Adipocyte (in vitro differentiated cells): ENCODE data around the gene TNS4.

Source experiments
- DNase-seq: peaks from one replicate; pipeline ENCODE4 v3.0.0-alpha.2; 2015; ENCODE audit warnings: low read depth
- H3K27me3 ChIP-seq: replicated peaks from 2 replicates; pipeline ENCODE4 v1.7.0; 2013; ENCODE audit warnings: mild to moderate bottlenecking, low read length, moderate library complexity; ENCODE audit not compliant: control insufficient read depth, insufficient read depth
- H3K36me3 ChIP-seq: 2 replicates; pipeline ENCODE4 v1.7.0; 2013; ENCODE audit warnings: low read length, mild to moderate bottlenecking, moderate library complexity; ENCODE audit not compliant: control insufficient read depth, insufficient read depth, severe bottlenecking
- H3K4me1 ChIP-seq: 2 replicates; pipeline ENCODE4 v1.7.0; 2013; ENCODE audit warnings: mild to moderate bottlenecking, low read length, moderate library complexity; ENCODE audit not compliant: control insufficient read depth, insufficient read depth
- H3K4me3 ChIP-seq: 2 replicates; pipeline ENCODE4 v1.7.0; 2013; ENCODE audit warnings: mild to moderate bottlenecking, low read length, moderate library complexity
- H3K9ac ChIP-seq: 2 replicates; pipeline ENCODE4 v1.7.0; 2013; ENCODE audit warnings: mild to moderate bottlenecking, low read length, moderate library complexity
- H3K9me3 ChIP-seq: 2 replicates; pipeline ENCODE4 v1.7.0; 2013; ENCODE audit warnings: mild to moderate bottlenecking, low read length, moderate library complexity; ENCODE audit not compliant: control insufficient read depth

TNS4 gene

DNA sequence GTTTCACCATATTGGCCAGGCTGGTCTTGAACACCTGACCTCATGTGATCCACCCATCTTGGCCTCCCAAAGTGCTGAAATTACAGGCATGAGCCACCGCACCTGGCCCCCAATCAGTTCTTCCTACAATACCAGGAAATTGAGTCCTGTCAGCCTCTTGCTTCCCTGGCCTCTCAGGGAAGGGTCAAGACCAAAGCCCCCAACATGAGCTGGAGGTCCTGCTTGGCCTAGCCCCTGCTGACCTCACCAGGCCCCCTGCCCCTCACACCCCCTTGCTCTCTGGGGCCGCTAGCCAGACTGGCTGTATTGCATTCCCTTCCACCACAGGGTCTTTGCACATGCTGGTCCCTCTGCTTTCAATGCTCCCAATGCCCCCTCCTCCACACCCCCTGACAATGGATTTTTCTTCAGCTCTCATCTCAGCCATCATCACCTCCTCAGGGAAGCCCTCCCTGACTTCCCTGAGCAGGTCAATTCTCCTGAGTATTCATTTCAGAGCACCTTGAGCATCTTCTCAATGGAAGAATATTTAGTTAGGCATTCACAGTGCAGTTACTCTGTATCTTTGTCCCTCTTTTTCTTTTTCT is 34.0 kb downstream of the TNS4 start:
- Histone ChIP-seq H3K4me3 (no peak overlapping the region), H3K4me1 (peaks cover 14% of the 10 kb centered on the region), H3K36me3 (no peaks in the 10 kb centered on the region), H3K9ac (no peak overlapping the region), H3K27me3 (no peaks in the 10 kb centered on the region), H3K9me3 (no peaks in the 10 kb centered on the region)
- DNase-seq, result no peak

DNA sequence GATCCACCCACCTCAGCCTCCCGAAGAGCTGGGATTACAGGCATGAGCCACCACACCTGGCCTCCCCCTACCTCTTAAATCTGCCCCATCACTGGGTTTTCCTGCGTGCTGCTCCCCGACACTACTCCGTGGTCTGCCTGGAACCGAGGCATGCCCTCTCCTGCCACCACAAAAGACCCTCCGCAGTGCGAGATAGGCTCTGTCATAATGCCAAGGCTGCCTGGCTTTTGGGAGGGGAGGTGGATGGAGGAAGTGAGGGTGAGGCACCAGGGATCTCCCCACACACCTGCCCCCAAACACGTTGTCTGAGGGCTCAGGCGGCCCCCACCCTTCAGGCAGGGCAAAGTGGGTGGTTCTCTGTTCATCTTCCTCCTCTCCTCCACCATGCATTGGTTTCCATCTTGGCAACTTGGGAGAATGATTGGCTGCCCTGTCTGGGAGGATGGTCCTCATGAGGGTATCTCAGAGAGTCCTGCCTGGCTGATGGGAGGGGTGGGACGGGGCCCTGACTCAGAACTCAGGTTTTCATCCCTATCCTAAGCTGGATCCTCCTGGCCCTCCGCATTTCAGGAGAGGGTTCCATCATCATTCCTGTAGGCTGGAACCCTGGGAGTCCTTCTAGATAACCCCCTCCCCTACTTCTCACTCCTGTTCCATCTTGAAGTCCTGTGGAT is 35.0 kb downstream of the TNS4 start:
- peaks cover 22% of the 10 kb centered on the region for H3K4me1 ChIP-seq
- DNase-seq, result no peak
- no peak overlapping the region for H3K4me3 ChIP-seq
- no peaks in the 10 kb centered on the region for H3K36me3 ChIP-seq
- H3K27me3 ChIP-seq, result no peaks in the 10 kb centered on the region
- no peaks in the 10 kb centered on the region for H3K9me3 ChIP-seq
- no peak overlapping the region for H3K9ac ChIP-seq

DNA sequence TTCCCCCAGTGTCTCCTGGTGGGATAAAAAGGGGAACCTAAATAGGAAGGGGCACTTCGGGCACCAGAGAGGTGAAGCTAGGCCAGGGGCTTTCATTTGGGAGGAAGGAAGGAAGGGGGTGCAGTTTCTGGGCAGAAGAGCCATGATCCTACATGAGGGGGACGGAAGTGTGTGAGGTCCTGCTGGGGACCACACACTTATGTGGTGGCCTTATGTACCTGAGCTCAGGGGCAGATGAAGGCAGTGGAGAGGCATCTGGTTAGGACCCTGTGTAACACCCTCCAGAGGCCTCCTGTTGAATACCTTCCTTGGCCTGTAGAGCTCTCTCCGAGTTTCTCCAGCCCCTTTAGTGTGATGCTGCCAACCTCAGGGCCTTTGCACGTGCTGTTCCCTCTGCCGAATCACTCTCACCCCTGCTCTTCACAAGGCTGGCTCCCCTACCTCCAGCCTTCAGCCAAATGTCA is 37.0 kb downstream of the TNS4 start:
- H3K36me3 ChIP-seq, result no peaks in the 10 kb centered on the region
- no peaks in the 10 kb centered on the region for H3K9me3 ChIP-seq
- H3K4me3 ChIP-seq, result no peak overlapping the region
- no peak for DNase-seq
- peaks cover 36% of the 10 kb centered on the region for H3K4me1 ChIP-seq
- H3K9ac ChIP-seq, result no peak overlapping the region
- no peaks in the 10 kb centered on the region for H3K27me3 ChIP-seq

DNA sequence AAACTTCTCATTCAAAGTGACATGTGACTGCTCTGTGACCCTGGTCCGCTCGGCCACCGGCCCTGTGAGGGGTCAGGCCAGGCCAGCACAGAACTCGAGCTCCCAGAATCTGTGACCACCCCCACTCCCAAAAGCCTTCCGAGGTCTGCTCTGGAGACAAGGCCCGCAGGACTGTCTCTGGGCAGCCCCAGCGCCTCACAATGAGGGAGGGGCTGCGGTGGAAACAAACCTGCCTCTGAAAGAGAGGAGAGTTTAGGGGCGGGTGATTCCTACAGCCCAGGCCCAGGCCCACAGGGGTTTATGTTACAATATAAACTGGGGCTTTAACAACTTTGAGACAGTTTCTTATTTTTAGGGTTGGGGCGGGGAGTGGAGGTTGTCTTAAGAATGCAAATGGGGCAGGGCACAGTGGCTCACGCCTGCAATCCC is 38.3 kb downstream of the TNS4 start:
- peaks cover 48% of the 10 kb centered on the region for H3K4me1 ChIP-seq
- H3K9me3 ChIP-seq, result no peaks in the 10 kb centered on the region
- no peak for DNase-seq
- peak overlapping the region; percentile 60 for H3K9ac ChIP-seq
- H3K36me3 ChIP-seq, result peaks cover 9% of the 10 kb centered on the region
- no peaks in the 10 kb centered on the region for H3K27me3 ChIP-seq
- no peak overlapping the region for H3K4me3 ChIP-seq

DNA sequence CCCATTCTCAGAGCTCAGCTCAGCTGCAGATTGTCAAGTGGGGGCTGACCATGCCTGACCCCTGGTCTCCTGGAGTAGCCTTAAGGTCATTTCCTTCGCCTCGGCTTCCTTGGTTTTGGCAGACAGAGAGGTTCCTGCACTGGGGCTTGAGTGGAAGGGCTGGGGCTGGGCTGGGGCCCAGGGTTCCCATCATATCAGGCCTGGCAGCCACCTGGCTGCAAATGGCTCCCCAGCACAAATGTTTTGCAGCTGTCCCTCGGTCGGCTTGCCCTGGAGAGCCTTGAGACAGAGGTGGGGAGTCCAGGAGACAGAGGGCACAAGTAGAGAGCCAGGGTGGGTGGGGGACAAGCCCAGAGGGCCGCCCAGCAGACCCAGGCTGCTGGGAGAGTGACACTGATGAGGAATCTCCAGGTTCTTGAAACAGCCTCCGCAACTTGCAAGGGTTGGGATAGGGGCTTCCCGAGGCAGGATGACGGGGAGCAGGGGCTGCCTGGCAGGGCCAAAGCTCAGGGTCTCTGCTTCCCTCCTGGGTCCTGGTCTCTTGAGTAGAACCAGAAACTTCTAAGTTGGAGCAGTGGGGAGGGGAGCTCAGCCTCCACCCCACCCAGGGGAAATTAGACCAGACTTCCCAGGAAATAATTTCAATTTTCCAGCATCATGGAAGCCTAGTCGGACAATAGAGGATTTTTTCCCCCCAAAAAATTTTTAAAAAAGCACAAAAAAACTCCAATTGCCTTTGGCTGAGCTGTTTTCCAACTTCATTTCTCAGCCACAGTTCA is 38.9 kb downstream of the TNS4 start:
- Histone ChIP-seq H3K27me3 (no peaks in the 10 kb centered on the region), H3K9ac (peak overlapping the region; percentile 60), H3K36me3 (peaks cover 14% of the 10 kb centered on the region), H3K4me3 (no peak overlapping the region), H3K9me3 (no peaks in the 10 kb centered on the region), H3K4me1 (peaks cover 55% of the 10 kb centered on the region)
- no peak for DNase-seq

DNA sequence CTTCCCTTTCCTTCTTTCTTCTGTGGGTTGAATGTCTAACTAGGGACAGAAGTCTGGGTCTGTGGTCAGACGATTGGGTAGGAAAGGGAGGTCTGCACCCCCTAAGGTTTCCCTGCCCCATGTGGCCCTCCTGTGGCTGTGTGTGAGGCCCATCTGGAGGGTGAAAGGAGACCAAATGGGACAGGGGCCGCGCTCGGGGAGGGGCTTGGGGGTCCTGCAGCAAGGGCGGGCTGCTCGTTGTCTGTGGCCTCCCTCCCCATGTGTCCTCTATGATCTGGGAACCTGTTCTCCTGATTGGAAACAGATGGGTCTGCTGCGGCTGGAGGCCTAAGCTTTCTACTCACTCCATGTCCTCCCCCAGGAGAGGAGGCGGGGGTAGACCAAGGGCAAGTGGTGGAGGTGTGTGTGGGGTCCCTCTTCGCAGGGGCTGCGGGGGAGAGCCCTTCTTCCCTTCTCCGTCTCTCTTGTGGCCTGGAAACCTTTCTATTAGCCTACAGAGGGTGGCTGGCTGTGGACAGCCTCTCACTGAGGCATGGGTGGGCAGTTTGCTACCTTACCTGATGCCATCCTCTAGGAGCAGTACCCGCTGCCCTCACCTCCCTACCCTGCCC is 39.6 kb downstream of the TNS4 start:
- H3K4me1 ChIP-seq, result peaks cover 61% of the 10 kb centered on the region
- peak overlapping the region; percentile 60 for H3K9ac ChIP-seq
- H3K4me3 ChIP-seq, result no peak overlapping the region
- H3K9me3 ChIP-seq, result no peaks in the 10 kb centered on the region
- H3K27me3 ChIP-seq, result no peaks in the 10 kb centered on the region
- DNase-seq, result peak; percentile 70
- peaks cover 21% of the 10 kb centered on the region for H3K36me3 ChIP-seq

DNA sequence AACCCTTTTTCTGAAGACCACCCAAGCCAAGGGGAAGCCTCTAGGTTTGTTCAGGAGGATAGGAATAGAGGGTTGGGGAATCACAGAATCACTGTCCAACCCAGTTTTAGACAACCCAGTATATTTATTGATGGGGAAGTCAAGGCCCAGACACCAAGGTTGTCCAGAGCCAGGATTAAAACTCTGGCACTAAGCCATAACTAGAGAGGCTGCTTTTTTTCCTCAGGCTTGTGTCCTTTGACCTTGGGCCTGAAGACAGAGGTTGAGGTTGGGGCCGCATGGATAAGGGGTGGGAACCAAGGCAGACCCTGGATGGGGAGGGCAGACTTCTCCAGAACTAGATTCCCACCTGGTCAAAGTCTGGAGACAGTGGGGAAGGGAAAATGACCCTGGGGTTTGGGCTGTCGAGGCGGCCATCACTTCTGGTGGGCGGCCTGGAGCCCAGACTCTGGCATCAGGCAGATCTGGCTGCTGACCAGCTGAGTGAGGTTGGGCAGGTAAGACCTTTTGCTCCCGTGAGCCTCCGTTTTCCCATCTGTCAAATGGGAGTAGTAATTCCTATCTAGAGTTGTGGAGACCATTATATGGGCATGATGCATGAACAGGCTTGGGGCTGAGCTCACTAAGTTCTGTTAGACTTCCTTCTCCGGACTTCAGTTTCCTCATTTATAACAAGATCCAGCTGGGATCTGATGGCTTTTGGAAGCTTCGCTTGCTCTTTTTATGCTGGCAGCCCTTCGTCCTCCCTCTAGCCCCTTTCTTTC is 40.3 kb downstream of the TNS4 start:
- Histone ChIP-seq H3K9me3 (no peaks in the 10 kb centered on the region), H3K27me3 (no peaks in the 10 kb centered on the region), H3K4me3 (no peak overlapping the region), H3K36me3 (peaks cover 28% of the 10 kb centered on the region), H3K4me1 (peaks cover 68% of the 10 kb centered on the region), H3K9ac (peak overlapping the region; percentile 60)
- DNase-seq, result peak; percentile 76

DNA sequence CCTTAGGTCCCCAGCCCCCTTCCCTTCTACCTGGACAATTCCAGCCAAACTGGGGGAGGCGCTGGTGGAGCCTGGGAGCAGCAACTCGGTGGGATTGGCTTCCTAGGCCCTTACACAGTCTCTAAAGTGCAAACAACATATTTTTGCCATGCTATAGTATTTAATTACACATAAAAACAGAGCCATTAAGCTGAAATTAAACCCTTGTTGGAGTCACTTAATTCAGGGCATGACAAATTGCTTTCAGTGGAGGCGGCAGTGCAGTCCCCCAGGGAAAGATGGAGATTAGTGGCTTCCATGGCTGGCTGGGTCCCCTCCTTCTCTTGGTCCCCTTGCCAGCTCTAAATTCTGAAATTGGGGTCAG is 40.8 kb downstream of the TNS4 start:
- Histone ChIP-seq H3K9me3 (no peaks in the 10 kb centered on the region), H3K4me3 (no peak overlapping the region), H3K27me3 (no peaks in the 10 kb centered on the region), H3K9ac (peak overlapping the region; percentile 60), H3K4me1 (peaks cover 74% of the 10 kb centered on the region), H3K36me3 (peaks cover 33% of the 10 kb centered on the region)
- no peak for DNase-seq

DNA sequence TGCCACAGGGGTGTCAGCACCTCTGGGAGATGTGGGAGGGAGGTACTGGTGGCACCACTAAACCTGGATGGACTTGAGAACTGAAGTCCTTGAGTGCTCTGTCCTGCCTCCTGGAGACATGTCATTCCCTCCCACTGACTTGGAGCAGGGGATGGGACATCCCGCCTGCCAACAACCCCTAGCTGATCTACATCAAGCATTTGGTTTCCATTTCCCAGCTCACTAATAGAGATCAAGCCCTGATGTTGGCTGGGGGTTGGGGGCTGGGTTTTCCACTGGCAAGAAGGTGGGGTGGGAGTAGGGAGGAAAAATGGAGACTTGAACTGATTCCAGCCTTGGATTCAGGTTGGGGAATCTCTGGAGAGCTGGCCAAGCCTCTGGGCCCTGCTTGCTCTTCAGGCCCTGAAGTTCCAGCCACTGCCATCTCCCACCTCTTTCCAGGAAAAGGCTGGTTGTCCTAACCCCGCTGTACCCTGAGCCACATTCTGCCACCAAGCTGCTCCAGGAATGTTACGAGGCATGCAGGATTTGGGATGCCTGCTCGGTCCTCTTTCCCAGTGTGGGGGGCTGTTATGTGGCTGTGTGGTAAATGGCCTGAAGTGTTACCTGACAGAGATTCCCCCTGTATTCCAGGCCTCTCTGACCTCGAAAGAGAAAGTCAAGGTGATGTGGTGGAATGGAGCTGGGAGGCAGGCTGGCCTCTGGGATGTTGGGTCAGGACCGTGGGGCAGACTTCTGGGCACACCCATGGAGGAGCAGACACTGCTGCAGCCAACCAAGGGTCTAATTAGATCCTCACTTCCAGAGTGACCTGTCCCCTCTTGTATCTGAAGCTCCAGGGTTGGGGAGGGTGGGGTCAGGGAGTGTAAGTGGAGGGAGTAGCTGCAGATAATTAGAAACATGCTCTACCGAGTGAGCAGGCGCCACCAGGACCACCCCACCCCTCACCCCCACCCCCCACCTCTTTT is 41.5 kb downstream of the TNS4 start:
- peaks cover 40% of the 10 kb centered on the region for H3K36me3 ChIP-seq
- H3K4me1 ChIP-seq, result peaks cover 75% of the 10 kb centered on the region
- no peak for DNase-seq

DNA sequence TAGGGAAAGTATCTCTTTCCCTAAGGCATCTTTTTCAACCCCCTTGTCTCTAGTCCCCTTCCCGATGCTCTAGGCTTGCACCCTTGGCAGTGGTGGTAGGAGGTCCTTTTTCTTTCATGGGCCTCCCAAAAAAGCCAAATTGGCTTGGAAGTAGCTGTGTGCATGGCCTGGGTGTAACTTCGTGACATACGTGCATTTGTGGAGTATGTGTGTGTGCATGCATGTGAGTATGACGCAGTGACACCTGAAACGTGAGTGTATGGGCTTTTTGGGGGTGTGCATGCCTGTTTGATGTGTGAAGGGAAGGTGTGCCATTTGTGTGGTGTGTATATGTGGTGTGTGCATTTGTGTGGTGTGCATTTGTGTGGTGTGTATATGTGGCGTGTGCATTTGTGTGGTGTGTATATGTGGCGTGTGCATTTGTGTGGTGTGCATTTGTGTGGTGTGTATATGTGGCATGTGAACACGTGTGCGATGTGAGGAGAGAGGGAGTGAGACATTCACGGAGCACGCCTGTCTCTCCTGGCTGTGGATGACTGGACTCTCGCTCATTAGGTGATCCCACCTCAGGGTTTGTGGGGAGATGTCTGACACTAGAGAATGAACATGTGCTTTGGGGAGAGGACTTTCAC is 42.5 kb downstream of the TNS4 start:
- H3K4me3 ChIP-seq, result no peak overlapping the region
- H3K36me3 ChIP-seq, result peaks cover 50% of the 10 kb centered on the region
- no peaks in the 10 kb centered on the region for H3K27me3 ChIP-seq
- H3K9ac ChIP-seq, result peak overlapping the region; percentile 79
- H3K4me1 ChIP-seq, result peaks cover 84% of the 10 kb centered on the region
- no peak for DNase-seq
- no peaks in the 10 kb centered on the region for H3K9me3 ChIP-seq

More for the DNA sequence above, 41.5 kb downstream of the TNS4 start:
- H3K9ac ChIP-seq, result peak overlapping the region; percentile 79
- H3K9me3 ChIP-seq, result no peaks in the 10 kb centered on the region
- H3K4me3 ChIP-seq, result no peak overlapping the region
- no peaks in the 10 kb centered on the region for H3K27me3 ChIP-seq
